Mucosa of stomach (tissue), 1 donor: ENCODE measurements around the gene CHPT1.

Source experiments
- H3K27me3 ChIP-seq: one replicate; pipeline ENCODE4 v1.7.0; 2013; ENCODE audit warnings: mild to moderate bottlenecking, low read length; ENCODE audit not compliant: control insufficient read depth, insufficient read depth
- H3K36me3 ChIP-seq: one replicate; pipeline ENCODE4 v1.7.0; 2013; ENCODE audit warnings: low read length; ENCODE audit not compliant: control insufficient read depth, insufficient read depth
- H3K4me1 ChIP-seq: one replicate; pipeline ENCODE4 v1.7.0; 2013; ENCODE audit warnings: mild to moderate bottlenecking, low read length; ENCODE audit not compliant: control insufficient read depth, insufficient read depth
- H3K4me3 ChIP-seq: one replicate; pipeline ENCODE4 v1.7.0; 2013; ENCODE audit warnings: low read length
- H3K9ac ChIP-seq: one replicate; pipeline ENCODE4 v1.7.0; 2013; ENCODE audit warnings: mild to moderate bottlenecking, low read length, moderate library complexity
- H3K9me3 ChIP-seq: one replicate; pipeline ENCODE4 v1.7.0; 2013; ENCODE audit warnings: mild to moderate bottlenecking, low read length, moderate library complexity; ENCODE audit not compliant: control insufficient read depth
- donor health status: Pancreatic carcinoma.

Gene CHPT1

GRCh38 chr12:101773650-101774162, 76.3 kb downstream of the CHPT1 start:
- H3K4me1 ChIP-seq = no peaks in the 10 kb centered on the region
- no peaks in the 10 kb centered on the region for H3K27me3 ChIP-seq
- H3K9ac ChIP-seq = no peak overlapping the region
- no peaks in the 10 kb centered on the region for H3K36me3 ChIP-seq
- H3K4me3 ChIP-seq = no peak overlapping the region
- no peaks in the 10 kb centered on the region for H3K9me3 ChIP-seq

GRCh38 chr12:101775816-101776215, 78.4 kb downstream of the CHPT1 start:
- no peaks in the 10 kb centered on the region for H3K4me1 ChIP-seq
- no peak overlapping the region for H3K9ac ChIP-seq
- no peaks in the 10 kb centered on the region for H3K36me3 ChIP-seq
- no peak overlapping the region for H3K4me3 ChIP-seq
- no peaks in the 10 kb centered on the region for H3K9me3 ChIP-seq
- H3K27me3 ChIP-seq = no peaks in the 10 kb centered on the region

- H3K4me3 ChIP-seq = no peak overlapping the region
- H3K9ac ChIP-seq = no peak overlapping the region
- no peaks in the 10 kb centered on the region for H3K27me3 ChIP-seq
- H3K9me3 ChIP-seq = no peaks in the 10 kb centered on the region
- H3K36me3 ChIP-seq = no peaks in the 10 kb centered on the region
- no peaks in the 10 kb centered on the region for H3K4me1 ChIP-seq
These were observed 80.0 kb downstream of the CHPT1 start for GRCh38 chr12:101777485-101777884.

GRCh38 chr12:101777978-101778377, 80.5 kb downstream of the CHPT1 start:
- no peaks in the 10 kb centered on the region for H3K36me3 ChIP-seq
- H3K27me3 ChIP-seq = no peaks in the 10 kb centered on the region
- no peaks in the 10 kb centered on the region for H3K9me3 ChIP-seq
- H3K4me3 ChIP-seq = no peak overlapping the region
- no peak overlapping the region for H3K9ac ChIP-seq
- H3K4me1 ChIP-seq = no peaks in the 10 kb centered on the region
